ENCODE results near the gene UNC5B.

GRCh38 chr10:71306979-71307378, 94.6 kb downstream of the UNC5B start:
- TF ChIP-seq, protein P1, sequence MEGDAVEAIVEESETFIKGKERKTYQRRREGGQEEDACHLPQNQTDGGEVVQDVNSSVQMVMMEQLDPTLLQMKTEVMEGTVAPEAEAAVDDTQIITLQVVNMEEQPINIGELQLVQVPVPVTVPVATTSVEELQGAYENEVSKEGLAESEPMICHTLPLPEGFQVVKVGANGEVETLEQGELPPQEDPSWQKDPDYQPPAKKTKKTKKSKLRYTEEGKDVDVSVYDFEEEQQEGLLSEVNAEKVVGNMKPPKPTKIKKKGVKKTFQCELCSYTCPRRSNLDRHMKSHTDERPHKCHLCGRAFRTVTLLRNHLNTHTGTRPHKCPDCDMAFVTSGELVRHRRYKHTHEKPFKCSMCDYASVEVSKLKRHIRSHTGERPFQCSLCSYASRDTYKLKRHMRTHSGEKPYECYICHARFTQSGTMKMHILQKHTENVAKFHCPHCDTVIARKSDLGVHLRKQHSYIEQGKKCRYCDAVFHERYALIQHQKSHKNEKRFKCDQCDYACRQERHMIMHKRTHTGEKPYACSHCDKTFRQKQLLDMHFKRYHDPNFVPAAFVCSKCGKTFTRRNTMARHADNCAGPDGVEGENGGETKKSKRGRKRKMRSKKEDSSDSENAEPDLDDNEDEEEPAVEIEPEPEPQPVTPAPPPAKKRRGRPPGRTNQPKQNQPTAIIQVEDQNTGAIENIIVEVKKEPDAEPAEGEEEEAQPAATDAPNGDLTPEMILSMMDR (conservative IDR thresholded peaks at IDR 0.05; ENCODE audit: low read depth, low read length) = no peak
- no peak for TF ChIP-seq EZH2 (IDR thresholded peaks at IDR 0.05; ENCODE audit: borderline replicate concordance, low read depth, low read length, poor library complexity, severe bottlenecking)

All from A673 (cell line).